HL-60 (cell line): ENCODE measurements around the gene ATP11A.

Experiments used
- DNase-seq, 2 experiments: peaks; one replicate each; pipeline ENCODE4 v3.0.0-alpha.2; 2010 to 2020; ENCODE audit warnings: low read depth in 1 of 2, low spot score in 1 of 2
- H3K27ac ChIP-seq: fragments of 250-450 bp; sonication (Bioruptor Pico); replicated peaks from 2 replicates; pipeline ENCODE4 v1.5.1; 2020; ENCODE audit warnings: mild to moderate bottlenecking, moderate library complexity
- H3K27me3 ChIP-seq: fragments of 250-450 bp; sonication (Bioruptor Pico); 2 replicates; pipeline ENCODE4 v1.5.1; 2021; ENCODE audit warnings: mild to moderate bottlenecking, moderate library complexity; ENCODE audit not compliant: insufficient read depth, poor library complexity, severe bottlenecking
- H3K4me3 ChIP-seq: replicated peaks from 2 replicates; pipeline ENCODE4 v1.5.1; 2011; ENCODE audit warnings: mild to moderate bottlenecking, control low read depth, low read length; ENCODE audit not compliant: insufficient read depth
- GABPA ChIP-seq: IDR thresholded peaks from 2 replicates; pipeline ENCODE4 v1.6.1; 2012; ENCODE audit warnings: low read depth
- POLR2AphosphoS5 ChIP-seq: IDR thresholded peaks from 2 replicates; pipeline ENCODE4 v1.6.1; 2012; ENCODE audit warnings: low read depth
- SPI1 ChIP-seq: IDR thresholded peaks from 2 replicates; pipeline ENCODE4 v1.6.1; 2012; ENCODE audit warnings: low read depth, mild to moderate bottlenecking, borderline replicate concordance
- TF ChIP-seq, protein P1 (sequence below): IDR thresholded peaks from 2 replicates; pipeline ENCODE4 v1.6.1; 2012; ENCODE audit warnings: low read depth; ENCODE audit not compliant: insufficient replicate concordance
- TF ChIP-seq, protein P2 (sequence below): IDR thresholded peaks from one replicate; pipeline ENCODE4 v1.5.1; 2011; ENCODE audit warnings: low read length, control low read depth, inconsistent platforms; ENCODE audit not compliant: insufficient read depth

The ATP11A gene

DNA sequence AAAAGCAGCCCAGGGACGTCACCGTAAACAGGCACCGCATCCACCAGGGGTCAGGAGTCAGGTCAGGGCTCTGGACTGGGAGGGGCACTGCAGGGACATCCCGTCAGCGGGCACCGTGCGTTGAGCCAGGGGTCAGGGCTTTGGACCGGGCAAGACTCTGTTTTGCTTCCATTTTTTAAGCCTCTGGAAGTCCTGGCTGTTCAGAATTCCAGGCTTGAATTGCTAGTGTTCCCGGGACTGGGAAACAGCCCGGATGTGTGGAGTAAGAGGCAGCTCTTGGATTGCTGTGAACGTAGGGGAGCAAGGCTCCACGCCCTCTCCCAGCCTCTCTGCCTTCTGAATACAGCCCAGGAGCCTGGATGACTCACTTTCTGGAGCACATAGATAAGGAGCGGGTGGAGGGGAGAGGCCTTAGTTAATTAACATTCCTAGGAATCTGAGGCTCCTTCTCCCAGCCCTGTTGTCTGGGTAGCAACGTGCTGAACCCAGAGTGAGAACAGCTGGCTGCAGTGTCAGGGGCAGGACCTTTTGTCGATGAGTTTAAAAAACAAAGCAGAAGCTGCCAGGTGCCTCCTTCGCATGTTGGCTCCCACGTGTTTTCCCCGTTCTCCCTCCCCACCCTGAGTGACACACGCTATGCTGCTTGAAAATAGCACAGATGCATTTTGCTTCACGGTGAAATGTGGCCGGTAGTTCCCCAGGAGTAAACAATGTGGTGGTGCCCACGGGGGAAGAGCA is 21.9 kb downstream of the ATP11A start:
- no peak for DNase-seq
- Histone ChIP-seq H3K4me3 (no peak overlapping the region), H3K27ac (no peak overlapping the region), H3K27me3 (no peaks in the 10 kb centered on the region)
- TF ChIP-seq SPI1 (no peak), POLR2AphosphoS5 (no peak; the same call in 1 of the 2 replicates), GABPA (no peak)
- TF ChIP-seq, protein P1, sequence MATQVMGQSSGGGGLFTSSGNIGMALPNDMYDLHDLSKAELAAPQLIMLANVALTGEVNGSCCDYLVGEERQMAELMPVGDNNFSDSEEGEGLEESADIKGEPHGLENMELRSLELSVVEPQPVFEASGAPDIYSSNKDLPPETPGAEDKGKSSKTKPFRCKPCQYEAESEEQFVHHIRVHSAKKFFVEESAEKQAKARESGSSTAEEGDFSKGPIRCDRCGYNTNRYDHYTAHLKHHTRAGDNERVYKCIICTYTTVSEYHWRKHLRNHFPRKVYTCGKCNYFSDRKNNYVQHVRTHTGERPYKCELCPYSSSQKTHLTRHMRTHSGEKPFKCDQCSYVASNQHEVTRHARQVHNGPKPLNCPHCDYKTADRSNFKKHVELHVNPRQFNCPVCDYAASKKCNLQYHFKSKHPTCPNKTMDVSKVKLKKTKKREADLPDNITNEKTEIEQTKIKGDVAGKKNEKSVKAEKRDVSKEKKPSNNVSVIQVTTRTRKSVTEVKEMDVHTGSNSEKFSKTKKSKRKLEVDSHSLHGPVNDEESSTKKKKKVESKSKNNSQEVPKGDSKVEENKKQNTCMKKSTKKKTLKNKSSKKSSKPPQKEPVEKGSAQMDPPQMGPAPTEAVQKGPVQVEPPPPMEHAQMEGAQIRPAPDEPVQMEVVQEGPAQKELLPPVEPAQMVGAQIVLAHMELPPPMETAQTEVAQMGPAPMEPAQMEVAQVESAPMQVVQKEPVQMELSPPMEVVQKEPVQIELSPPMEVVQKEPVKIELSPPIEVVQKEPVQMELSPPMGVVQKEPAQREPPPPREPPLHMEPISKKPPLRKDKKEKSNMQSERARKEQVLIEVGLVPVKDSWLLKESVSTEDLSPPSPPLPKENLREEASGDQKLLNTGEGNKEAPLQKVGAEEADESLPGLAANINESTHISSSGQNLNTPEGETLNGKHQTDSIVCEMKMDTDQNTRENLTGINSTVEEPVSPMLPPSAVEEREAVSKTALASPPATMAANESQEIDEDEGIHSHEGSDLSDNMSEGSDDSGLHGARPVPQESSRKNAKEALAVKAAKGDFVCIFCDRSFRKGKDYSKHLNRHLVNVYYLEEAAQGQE: no peak
- TF ChIP-seq, protein P2, sequence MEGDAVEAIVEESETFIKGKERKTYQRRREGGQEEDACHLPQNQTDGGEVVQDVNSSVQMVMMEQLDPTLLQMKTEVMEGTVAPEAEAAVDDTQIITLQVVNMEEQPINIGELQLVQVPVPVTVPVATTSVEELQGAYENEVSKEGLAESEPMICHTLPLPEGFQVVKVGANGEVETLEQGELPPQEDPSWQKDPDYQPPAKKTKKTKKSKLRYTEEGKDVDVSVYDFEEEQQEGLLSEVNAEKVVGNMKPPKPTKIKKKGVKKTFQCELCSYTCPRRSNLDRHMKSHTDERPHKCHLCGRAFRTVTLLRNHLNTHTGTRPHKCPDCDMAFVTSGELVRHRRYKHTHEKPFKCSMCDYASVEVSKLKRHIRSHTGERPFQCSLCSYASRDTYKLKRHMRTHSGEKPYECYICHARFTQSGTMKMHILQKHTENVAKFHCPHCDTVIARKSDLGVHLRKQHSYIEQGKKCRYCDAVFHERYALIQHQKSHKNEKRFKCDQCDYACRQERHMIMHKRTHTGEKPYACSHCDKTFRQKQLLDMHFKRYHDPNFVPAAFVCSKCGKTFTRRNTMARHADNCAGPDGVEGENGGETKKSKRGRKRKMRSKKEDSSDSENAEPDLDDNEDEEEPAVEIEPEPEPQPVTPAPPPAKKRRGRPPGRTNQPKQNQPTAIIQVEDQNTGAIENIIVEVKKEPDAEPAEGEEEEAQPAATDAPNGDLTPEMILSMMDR: no peak

DNA sequence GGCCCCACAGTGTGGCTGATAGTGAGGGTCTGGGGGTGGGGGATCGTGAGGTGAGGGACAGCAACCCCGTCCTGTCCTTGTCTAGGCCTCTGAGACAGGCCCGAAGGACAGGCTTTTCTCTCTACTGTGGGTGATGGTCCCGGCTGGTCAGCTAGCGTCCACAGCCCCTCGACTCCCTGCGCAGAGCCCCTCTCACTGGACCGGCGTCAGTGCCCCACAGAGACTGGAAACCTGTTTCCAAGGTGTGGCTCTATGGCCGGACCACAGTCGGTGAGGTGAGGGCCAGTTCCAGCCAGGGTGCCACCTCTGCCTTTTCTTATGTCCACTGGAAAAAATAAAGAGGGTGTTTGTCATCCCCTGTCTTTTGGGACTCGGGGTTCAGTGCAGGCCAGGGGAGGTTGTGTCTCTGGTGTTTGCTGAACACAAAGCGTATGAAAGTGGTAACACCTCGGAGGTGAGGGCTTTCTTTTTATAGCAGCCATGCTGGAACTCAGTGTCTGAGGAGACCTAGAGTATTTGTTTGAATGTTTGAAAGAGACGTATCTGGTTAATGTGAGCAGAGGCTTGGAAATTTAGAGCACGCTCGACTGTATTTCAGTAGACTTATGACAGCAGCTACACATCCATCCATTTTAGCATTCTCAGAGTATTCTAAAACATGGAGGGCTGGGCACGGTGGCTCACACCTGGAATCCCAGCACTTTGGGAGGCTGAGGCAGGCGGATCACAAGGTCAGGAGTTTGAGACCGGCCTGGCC is 22.8 kb downstream of the ATP11A start:
- TF ChIP-seq GABPA (no peak), POLR2AphosphoS5 (no peak), SPI1 (no peak)
- TF ChIP-seq, protein P2: no peak
- TF ChIP-seq, protein P1: no peak
- DNase-seq: no peak
- H3K27me3 ChIP-seq: no peaks in the 10 kb centered on the region
- no peak overlapping the region for H3K27ac ChIP-seq
- H3K4me3 ChIP-seq: no peak overlapping the region

DNA sequence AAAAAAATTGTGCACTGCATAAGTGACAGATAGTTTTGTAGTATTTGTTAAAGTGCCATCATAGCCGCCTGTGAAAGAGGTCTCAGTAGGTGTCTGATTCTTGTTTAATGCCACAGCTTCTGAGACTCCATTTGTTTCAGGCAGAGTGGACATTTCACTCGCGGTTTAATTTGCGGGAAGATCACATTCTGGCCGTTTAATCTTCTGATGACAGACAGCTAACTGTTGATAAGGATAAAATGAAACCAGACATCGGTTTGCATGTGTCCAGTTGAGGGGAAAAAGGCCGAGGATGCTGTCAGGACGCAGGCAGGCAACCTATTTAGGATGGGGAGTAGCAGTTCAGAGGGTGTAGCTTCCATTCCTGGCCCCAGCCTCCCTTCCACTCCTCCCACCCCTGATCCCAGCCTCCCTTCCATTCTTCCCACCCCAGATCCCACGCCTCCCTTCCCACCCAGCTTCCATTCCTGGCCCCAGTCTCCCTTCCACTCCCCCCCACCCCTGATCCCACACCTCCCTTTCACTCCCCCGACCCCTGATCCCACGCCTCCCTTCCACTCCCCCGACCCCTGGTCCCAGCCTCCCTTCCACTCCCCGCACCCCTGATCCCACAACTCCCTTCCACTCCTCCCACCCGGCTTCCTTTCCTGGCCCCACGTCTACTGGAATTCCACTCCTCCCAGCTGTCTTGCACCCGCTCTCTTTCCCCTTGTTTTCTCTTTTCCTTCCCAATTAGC is 23.8 kb downstream of the ATP11A start:
- TF ChIP-seq POLR2AphosphoS5: no peak
- TF ChIP-seq, protein P1: no peak
- H3K4me3 ChIP-seq: no peak overlapping the region
- H3K27me3 ChIP-seq: no peaks in the 10 kb centered on the region
- no peak overlapping the region for H3K27ac ChIP-seq
- no peak for DNase-seq
